Measurements from ENCODE around the gene NCAPH2.

- TF ChIP-seq, protein P1, sequence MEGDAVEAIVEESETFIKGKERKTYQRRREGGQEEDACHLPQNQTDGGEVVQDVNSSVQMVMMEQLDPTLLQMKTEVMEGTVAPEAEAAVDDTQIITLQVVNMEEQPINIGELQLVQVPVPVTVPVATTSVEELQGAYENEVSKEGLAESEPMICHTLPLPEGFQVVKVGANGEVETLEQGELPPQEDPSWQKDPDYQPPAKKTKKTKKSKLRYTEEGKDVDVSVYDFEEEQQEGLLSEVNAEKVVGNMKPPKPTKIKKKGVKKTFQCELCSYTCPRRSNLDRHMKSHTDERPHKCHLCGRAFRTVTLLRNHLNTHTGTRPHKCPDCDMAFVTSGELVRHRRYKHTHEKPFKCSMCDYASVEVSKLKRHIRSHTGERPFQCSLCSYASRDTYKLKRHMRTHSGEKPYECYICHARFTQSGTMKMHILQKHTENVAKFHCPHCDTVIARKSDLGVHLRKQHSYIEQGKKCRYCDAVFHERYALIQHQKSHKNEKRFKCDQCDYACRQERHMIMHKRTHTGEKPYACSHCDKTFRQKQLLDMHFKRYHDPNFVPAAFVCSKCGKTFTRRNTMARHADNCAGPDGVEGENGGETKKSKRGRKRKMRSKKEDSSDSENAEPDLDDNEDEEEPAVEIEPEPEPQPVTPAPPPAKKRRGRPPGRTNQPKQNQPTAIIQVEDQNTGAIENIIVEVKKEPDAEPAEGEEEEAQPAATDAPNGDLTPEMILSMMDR (IDR thresholded peaks at IDR 0.05), result no peak
- no peak for TF ChIP-seq POLR2A (IDR thresholded peaks at IDR 0.05)
- TF ChIP-seq POLR2AphosphoS5 (IDR thresholded peaks at IDR 0.05), result no peak
Measured at GRCh38 chr22:50479721-50480120, 28.3 kb upstream of the NCAPH2 start.
